NT2/D1 (cell line): ENCODE data around the gene ERVV-1.
A peak's percentile ranks its signal among the peaks of the same experiment; 100 is the strongest.
"Not testable (repeated sequence)": the region's sequence is repeated elsewhere in the genome, so short reads cannot be mapped to it uniquely, and the experiment has no call there.

Source experiments
- DNase-seq: peaks from one replicate; pipeline ENCODE4 v3.0.0-alpha.2; 2011; ENCODE audit warnings: low read depth, low spot score
- H3K27me3 ChIP-seq: 2 replicates; pipeline ENCODE4 v1.6.0; 2011; ENCODE audit warnings: mild to moderate bottlenecking; ENCODE audit not compliant: insufficient read length, insufficient read depth
- H3K36me3 ChIP-seq: 2 replicates; pipeline ENCODE4 v1.6.1; 2011; ENCODE audit warnings: mild to moderate bottlenecking, low read length, mixed read lengths; ENCODE audit not compliant: insufficient read depth, insufficient read length
- H3K4me1 ChIP-seq: 2 replicates; pipeline ENCODE4 v1.5.1; 2011; ENCODE audit not compliant: insufficient read depth, insufficient read length
- H3K4me3 ChIP-seq: 2 replicates; pipeline ENCODE4 v1.5.1; 2011; ENCODE audit warnings: low read depth; ENCODE audit not compliant: insufficient read length
- H3K9ac ChIP-seq: 2 replicates; pipeline ENCODE4 v1.6.0; 2011; ENCODE audit warnings: low read depth; ENCODE audit not compliant: insufficient read length
- H3K9me3 ChIP-seq: 2 replicates; pipeline ENCODE4 v1.5.1; 2011; ENCODE audit warnings: mild to moderate bottlenecking, low read length; ENCODE audit not compliant: insufficient read depth
- SUZ12 ChIP-seq: IDR thresholded peaks from 2 replicates; pipeline ENCODE4 v1.6.1; 2011; ENCODE audit not compliant: insufficient read length, insufficient read depth; ENCODE audit errors: extremely low read depth
- YY1 ChIP-seq: IDR thresholded peaks from 2 replicates; pipeline ENCODE4 v1.6.1; 2011; ENCODE audit not compliant: insufficient read length, insufficient read depth
- ZNF274 ChIP-seq: IDR thresholded peaks from 2 replicates; pipeline ENCODE4 v1.6.1; 2011; ENCODE audit warnings: mild to moderate bottlenecking, low read depth, low read length

The ERVV-1 gene

DNA sequence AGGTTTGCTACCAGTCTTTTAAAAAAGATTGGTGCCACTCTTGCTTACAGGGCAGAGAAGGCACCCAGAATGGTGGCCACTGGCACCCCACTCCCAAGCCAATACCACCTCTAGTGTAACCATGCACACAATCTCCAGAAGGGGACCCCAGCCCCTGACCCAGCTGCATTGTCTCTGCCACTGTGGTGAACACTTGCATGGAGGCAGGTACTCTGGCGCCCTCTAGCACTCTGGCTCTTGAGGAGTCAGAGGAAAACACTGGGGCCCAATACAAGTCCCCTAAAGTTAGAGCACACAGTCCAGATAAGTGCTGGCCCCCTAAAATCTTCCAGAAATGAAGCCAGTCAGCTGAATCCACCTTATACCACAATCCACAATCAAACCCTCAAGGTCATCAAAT is 6.0 kb downstream of the ERVV-1 start:
- DNase-seq: no peak
- H3K9ac ChIP-seq: no peak overlapping the region
- H3K27me3 ChIP-seq: no peaks in the 10 kb centered on the region
- H3K4me1 ChIP-seq: peaks cover 4% of the 10 kb centered on the region
- TF ChIP-seq ZNF274: no peak
- TF ChIP-seq YY1: no peak
- no peak for TF ChIP-seq SUZ12
- H3K9me3 ChIP-seq: no peaks in the 10 kb centered on the region
- no peak overlapping the region for H3K4me3 ChIP-seq
- H3K36me3 ChIP-seq: no peaks in the 10 kb centered on the region

DNA sequence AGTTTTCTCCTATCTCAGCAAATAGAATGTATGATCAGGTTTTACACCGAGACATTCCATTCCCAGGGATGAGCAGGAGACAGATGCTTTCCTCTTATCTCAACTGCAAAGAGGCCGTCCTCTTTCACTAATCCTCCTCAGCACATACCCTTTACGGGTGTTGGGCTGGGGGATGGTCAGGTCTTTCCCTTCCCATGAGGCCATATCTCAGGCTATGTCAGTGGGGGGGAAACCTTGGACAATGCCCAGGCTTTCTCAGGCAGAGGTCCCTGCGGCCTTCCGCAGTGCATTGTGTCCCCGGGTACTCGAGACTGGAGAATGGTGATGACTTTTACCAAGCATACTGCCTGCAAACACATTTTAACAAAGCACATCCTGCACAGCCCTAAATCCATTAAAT is 14.6 kb downstream of the ERVV-1 start:
- H3K27me3 ChIP-seq, H3K9me3 ChIP-seq, H3K4me3 ChIP-seq, H3K4me1 ChIP-seq, H3K36me3 ChIP-seq, H3K9ac ChIP-seq: not testable (repeated sequence)
- DNase-seq: peak; percentile 52

- H3K9me3 ChIP-seq: no peaks in the 10 kb centered on the region
- no peak for DNase-seq
- TF ChIP-seq YY1 (no peak), ZNF274 (no peak)
Observed at GRCh38 chr19:53034054-53034453, 20.3 kb downstream of the ERVV-1 start.

GRCh38 chr19:53034948-53035675 is 21.4 kb downstream of the ERVV-1 start:
- TF ChIP-seq YY1 (no peak), ZNF274 (no peak), SUZ12 (no peak)
- Histone ChIP-seq H3K9me3 (no peaks in the 10 kb centered on the region), H3K9ac (no peak overlapping the region), H3K4me3 (no peak overlapping the region), H3K4me1 (peaks cover 2% of the 10 kb centered on the region), H3K27me3 (no peaks in the 10 kb centered on the region), H3K36me3 (peaks cover 4% of the 10 kb centered on the region)
- no peak for DNase-seq

More at GRCh38 chr19:53034054-53034453, 20.3 kb downstream of the ERVV-1 start:
- Histone ChIP-seq H3K4me1 (peaks cover 2% of the 10 kb centered on the region), H3K4me3 (no peak overlapping the region), H3K9ac (no peak overlapping the region), H3K36me3 (peaks cover 4% of the 10 kb centered on the region), H3K27me3 (no peaks in the 10 kb centered on the region)

DNA sequence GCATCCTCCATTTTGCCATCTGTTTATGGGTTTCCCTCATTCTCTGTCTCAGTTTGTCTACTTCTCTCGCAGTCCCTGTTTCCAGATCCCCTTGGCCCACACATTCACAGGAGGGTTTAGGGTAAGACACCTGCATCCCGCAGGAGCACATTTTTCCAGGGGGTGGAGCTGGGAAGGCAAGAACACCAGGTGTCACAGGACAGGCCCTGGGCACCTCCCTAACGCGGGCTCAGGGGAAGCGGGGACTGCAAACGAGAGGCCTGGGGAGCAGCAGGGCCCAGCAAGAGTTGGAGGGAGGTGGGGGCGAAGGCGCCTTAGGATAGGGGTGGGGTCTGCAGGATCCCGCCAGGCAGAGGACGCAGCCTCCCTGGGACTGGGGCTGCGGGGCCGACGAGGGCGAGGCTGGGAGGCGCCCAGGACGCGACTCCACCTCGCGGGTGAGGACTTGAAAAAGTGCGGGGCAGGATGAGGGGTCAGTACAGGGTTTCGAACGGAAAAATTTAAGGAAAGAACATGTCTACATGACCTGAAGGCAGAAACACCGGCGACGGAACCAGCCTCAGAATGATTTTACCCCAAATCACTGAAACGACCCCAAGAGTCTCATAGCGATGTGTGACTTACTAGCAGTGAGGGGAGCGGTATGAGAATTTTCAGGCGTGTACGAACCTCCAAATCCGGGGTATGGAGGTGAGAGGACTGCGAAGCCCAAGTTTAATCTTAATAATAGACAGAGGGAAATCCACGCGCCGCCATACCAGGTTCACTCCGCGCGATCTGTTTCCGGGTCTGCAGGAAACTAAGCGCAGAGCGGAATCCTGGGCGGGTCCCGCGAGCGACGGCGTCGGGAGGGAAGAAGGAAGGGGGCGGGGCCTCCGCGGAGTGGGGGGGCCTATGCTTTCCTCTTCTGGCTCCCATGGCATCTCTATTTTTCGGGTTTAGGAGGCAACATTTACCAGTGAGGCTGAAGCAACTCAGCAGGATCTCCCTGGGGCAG is 23.7 kb downstream of the ERVV-1 start:
- peak; percentile 40 for DNase-seq
- TF ChIP-seq YY1: no peak
- TF ChIP-seq ZNF274: no peak
- no peak for TF ChIP-seq SUZ12
- Histone ChIP-seq H3K9me3 (no peaks in the 10 kb centered on the region), H3K4me3 (peak overlapping the region; percentile 83), H3K9ac (peak overlapping the region; percentile 90), H3K36me3 (peaks cover 4% of the 10 kb centered on the region), H3K4me1 (peaks cover 2% of the 10 kb centered on the region), H3K27me3 (no peaks in the 10 kb centered on the region)

GRCh38 chr19:53041366-53041765 is 27.6 kb downstream of the ERVV-1 start:
- Histone ChIP-seq H3K4me3 (no peak overlapping the region), H3K27me3 (no peaks in the 10 kb centered on the region), H3K4me1 (peaks cover under 1% of the 10 kb centered on the region), H3K9ac (no peak overlapping the region), H3K36me3 (no peaks in the 10 kb centered on the region), H3K9me3 (no peaks in the 10 kb centered on the region)
- no peak for DNase-seq
- no peak for TF ChIP-seq YY1
- TF ChIP-seq SUZ12: no peak

DNA sequence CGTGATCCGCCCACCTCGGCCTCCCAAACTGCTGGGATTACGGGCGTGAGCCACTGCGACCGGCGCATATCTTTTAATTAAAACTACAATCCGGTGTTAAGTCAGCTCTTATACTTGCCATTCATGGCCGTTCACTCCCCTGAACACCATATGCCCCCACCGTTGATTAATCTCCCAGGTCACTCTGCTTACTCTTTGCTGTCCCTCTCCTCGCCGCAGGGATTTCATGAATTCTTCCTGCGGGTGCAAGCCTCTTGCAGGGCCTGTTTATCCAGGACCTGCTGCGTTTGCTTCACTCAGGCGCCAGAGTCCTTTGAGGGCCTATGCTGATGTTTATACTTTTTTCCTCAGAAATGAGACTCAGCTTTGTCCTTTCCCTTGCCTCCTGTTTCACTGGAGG is 31.8 kb downstream of the ERVV-1 start:
- Histone ChIP-seq H3K27me3 (no peaks in the 10 kb centered on the region), H3K9ac (no peak overlapping the region), H3K36me3 (no peaks in the 10 kb centered on the region), H3K4me1 (no peaks in the 10 kb centered on the region), H3K4me3 (no peak overlapping the region), H3K9me3 (peaks cover 9% of the 10 kb centered on the region; the same call in 1 of the 2 replicates)
- TF ChIP-seq YY1: no peak
- TF ChIP-seq SUZ12: no peak
- no peak for TF ChIP-seq ZNF274
- no peak for DNase-seq
